Vagina (tissue), 2 donors: ENCODE results near the gene ZG16.

ENCODE experiments used
- CTCF ChIP-seq, 3 experiments: fragments of 450-650 bp in 2 of 3; fragments of 200-600 bp in 1 of 3; sonication (generic) in 1 of 3; IDR thresholded peaks; one replicate each; pipeline ENCODE4 v1.5.1; 2017 to 2019; ENCODE audit warnings: antibody characterized with exemption in 3 of 3, mild to moderate bottlenecking in 2 of 3, moderate library complexity in 2 of 3
- POLR2A ChIP-seq, 2 donors: fragments of 450-650 bp; IDR thresholded peaks; one replicate each; pipeline ENCODE4 v1.6.1; 2017; ENCODE audit warnings: antibody characterized with exemption in 2 of 2, mild to moderate bottlenecking in 2 of 2, moderate library complexity in 2 of 2

GRCh38 chr16:29774730-29775129 is 3.3 kb upstream of the ZG16 start:
- TF ChIP-seq CTCF (IDR thresholded peaks at IDR 0.05), result no peak
- TF ChIP-seq POLR2A (IDR thresholded peaks at IDR 0.05), result no peak
